Muscle of arm (tissue), 14 donors: ENCODE results near the gene INSL6. TPM values are rescaled to one million over a fixed set of nuclear protein-coding genes. Genes with fewer than 3 reads are reported as not detected.
"Not testable (repeated sequence)": the region's sequence is repeated elsewhere in the genome, so short reads cannot be mapped to it uniquely, and the experiment has no call there.

ENCODE experiments used
- DNase-seq: peaks from one replicate; pipeline ENCODE4 v3.0.0-alpha.2; 2013
- long read RNA-seq, 11 donors: transcript quantifications; one replicate each; lab custom pipeline, GENCODE V29; 2026
- polyA plus RNA-seq, 12 donors: library from polyadenylated mRNA; unstranded; fragments of 120-200 nt; gene quantifications; one replicate each; pipeline ENCODE4 v1.2.1, GENCODE V29; 2013; ENCODE audit not compliant: insufficient read length in 12 of 12

INSL6 gene
- polyA plus RNA-seq: under 1 TPM in 10 of 12 donors, not detected in 2; 0.21 to 0.90 (median 0.45) TPM
- long read RNA-seq, donor 1: 0 reads
- long read RNA-seq, donor 2: 0 reads
- long read RNA-seq, donor 3: 0 reads
- long read RNA-seq, donor 4: 0 reads
- long read RNA-seq, donor 5: 0 reads
- long read RNA-seq, donor 6: 0 reads
- long read RNA-seq, donor 7: 0 reads
- long read RNA-seq, donor 8, partial matches to known transcripts: 15 of 15 reads
- long read RNA-seq, donor 8, other reads (novel, unspliced or antisense): 0 of 15 reads
- long read RNA-seq, donor 9: 0 reads
- long read RNA-seq, donor 10: 0 reads
- long read RNA-seq, donor 11: 0 reads

DNA sequence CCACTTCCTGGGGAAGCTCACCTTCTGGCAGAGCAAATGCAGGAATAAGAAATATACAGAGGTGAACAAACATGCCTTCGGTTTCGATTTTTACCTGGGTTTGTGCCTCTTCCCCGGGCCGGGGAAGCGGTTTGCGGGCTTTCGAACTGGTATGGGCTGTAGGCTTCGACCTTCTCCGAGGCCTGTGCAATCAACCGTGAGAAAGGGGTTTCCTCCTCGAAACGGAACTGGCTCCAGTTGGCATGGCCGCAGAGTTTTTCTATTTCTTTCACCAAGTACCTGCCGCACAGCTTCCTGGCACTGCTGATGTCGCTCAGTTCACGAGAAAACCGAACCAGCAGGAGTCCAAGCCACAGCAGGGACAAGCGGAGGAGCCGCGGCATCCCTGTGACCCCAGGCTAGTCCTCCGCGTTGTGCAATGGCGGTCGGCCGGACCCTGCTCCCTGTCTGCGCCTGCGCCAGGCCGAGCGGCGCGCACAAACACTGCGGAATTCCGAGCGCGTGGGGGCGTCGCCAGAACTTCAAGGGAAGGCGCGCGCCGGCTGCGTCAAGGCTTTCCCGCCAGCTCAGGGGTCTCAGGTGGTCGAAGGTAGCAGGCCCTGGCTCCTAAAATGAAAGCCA, at the start of gene INSL6:
Gene INSL6 (minus strand): TSS at position 420 of the 621 bp plus-strand sequence. CDS start 37 bp downstream, at position 383.
- no peak for DNase-seq

GRCh38 chr9:5231212-5231611, 45.8 kb upstream of the INSL6 start, which contains the start of gene INSL4:
INSL4 (plus strand) TSS chr9:5231419; CDS start chr9:5231524, 105 bp downstream.
- no peak for DNase-seq

DNA sequence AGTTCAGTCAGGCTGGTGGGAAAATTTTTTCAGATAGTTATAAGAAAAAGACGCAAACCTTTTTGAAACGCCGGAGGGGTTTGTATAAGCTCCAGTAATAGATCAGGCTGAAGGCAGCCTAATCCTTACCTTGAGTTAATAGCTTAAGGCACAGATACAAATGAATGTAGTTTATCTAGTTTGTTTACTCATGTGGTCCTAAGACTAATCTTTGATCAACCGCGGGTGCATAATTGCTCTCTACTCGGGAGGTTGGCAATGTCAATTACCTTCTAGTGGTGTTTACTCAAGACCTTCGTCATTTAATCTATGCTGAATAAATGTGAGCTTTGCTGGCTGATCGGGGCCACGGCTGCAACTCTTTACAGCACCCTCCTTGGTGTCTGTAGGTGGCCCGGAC, 45.1 kb upstream of the INSL6 start:
- DNase-seq: no peak

DNA sequence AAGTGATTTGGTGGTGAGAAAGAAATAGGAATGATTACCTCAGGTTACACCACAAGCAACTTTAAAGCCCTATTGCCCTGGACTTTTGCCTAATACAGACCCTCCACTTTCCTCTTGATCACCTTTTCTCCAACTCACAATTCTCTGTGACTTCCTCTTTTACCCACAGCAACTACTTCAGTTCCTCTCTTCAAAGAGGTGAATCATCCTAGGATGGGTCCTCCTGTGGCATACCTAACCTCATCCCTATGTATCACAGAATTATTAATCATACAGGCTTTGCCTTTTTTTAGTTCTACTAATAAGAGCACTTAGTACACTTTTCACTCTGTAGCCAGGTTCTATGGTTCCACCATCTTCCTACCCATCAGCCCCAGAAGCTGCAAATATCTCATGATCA, 19.6 kb upstream of the INSL6 start:
- DNase-seq: no peak

GRCh38 chr9:5195463-5195862, 10.0 kb upstream of the INSL6 start:
- no peak for DNase-seq

GRCh38 chr9:5193345-5193744, 7.9 kb upstream of the INSL6 start:
- DNase-seq: no peak

- DNase-seq: no peak
Observed at GRCh38 chr9:5191985-5192384, 6.5 kb upstream of the INSL6 start.

DNA sequence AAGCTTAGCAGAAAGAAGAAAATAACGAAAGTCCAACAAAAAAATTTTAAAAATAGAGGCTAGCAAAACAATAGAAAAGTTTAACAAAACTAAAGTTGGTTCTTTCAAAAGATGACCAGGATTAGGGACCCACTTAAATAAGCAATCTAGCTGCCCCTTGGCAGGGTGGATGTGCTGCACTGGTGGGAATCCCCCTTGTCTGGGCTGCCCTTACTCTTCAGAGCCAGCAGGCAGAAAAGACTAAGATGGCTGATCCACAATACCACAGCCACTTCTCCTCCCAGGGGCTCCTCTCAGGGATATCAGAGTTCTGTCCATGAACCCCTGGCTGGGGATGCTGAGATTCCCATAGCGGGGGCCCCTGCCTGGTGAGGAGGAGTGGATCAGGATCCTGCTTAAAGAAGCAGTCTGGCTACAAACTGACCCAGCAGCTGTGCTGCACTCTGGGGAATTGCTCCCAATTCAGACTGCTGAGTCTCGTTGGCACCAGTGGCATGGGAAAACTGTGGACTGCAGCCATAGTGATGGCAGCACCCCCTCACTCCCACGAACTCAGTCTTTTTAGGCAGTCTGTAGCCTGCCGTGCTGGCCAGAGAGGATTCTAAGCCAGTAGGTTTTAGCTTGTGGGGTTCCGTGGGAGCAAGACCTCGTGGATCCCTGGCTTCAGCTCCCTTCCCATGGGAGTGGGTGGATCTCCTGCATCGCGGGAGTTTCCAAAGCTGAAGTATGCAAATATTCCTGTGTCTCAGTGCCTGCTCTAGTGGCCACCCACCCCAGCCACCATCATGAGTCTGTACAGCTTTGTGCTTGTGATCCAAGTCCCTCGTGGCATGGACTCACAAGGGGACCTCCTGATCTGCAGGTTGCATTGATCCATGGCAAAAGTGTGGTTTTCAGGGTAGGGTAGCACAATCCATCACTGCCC, 2.9 kb upstream of the INSL6 start:
- no peak for DNase-seq

- peak; percentile 40 for DNase-seq
Observed at GRCh38 chr9:5186416-5187169, 1.2 kb upstream of the INSL6 start.

DNA sequence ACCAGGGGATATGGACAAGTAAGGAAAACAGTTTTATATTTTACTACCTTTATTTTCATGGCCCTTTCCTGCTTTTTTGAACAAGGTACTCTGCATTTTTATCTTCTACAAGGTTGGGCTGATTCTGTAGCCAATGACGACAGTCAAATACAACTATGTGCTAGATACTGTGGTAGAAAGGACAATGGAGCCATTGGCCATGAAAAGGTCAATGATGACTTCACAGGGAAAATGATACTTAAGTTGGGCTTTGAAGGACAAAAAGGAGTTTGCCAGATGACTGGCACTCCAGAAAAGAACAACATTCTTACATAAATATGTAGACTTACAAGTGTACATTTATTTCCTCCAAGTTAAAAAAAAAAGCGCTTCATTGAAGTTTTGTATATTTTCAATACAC, 663 bp downstream of the INSL6 start:
- no peak for DNase-seq

- not testable (repeated sequence) for DNase-seq
Observed at GRCh38 chr9:5180631-5181030, 4.8 kb downstream of the INSL6 start.

- DNase-seq: no peak
Observed at GRCh38 chr9:5178126-5178805, 7.2 kb downstream of the INSL6 start.

DNA sequence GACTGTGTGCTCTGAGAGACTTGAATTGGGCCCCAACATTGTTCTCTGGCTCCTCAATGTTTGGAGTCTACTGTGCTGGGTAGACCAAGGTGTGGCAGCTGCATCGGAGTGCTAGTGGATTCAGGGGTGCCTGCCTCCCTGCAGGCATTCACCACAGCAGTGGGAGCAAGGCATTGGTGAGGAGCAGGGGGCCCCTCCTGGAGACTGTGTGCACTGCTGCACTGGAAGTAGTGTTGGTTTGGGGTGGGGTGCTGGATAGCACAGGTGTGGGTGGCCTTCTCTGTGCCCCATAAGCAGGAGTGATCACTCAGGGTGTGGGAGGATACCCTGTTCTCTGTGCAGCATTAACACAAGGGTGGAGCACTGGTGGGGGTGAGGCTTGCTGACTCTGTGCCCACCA, 39.2 kb downstream of the INSL6 start:
- DNase-seq: no peak

GRCh38 chr9:5144217-5144616, 41.2 kb downstream of the INSL6 start:
- DNase-seq: no peak

DNA sequence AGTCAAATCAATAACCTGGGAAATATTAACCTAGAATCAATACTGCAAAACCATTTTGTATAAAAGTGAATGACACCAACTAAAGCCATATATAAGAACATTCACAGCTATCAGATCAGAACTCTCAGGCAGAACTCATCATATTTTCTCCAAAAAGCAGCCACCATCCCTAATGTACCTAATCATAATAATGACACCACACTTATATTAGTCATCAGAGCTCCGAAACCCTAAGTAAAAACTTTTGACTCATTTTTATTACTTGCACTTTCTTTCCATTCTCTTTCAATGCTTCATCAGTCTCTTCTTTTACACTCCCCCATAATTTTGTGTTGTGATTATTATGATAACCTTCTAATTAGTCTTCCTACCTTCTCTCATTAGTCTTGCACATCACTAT, 45.3 kb downstream of the INSL6 start:
- DNase-seq: no peak

DNA sequence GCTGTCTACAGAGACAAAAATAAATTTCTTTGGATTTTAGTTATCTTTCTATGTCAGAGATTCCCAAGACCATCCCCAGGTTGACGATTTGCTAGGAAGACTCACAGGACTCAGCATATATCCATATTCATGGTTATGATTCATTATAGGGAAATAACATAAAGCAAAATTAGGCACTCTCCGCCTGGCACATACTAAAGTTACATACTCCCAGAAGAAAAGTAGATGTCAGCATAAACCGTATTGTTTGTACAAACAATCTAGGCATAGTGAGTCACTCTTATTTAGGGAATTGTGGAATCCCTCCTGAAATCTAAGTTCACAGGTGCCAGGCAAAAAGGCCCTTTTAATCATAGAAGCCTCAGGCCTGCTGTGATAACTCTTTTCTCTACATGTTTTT, 62.9 kb downstream of the INSL6 start:
- no peak for DNase-seq

DNA sequence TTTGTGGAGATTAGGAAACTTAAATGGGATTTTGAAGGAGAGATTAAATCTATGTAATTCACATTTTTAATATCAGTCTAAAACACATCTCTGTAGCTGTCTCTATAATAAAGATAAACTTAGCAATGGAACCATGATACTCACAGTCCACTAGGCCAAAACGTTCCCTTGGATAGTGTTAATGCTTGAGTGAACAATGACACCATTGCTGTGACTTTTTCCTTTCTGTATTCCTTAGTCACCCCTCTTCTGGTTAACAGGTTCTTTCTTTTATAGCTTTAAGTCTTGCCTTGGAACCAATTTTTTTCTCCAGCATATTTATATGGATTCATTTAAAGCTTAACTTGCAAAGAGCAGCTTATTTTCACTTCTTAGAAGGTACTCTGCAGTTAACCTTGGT, 63.3 kb downstream of the INSL6 start:
- no peak for DNase-seq

- DNase-seq: no peak
Observed at GRCh38 chr9:5113994-5114748, 71.3 kb downstream of the INSL6 start.
